GM23338 (cell line): ENCODE results near the gene AP2A2. TPM values are rescaled to one million over a fixed set of nuclear protein-coding genes. Genes with fewer than 3 reads are reported as not detected.

Experiments used
- ATAC-seq: fragments of 200-7000 bp; cut with Tn5 transposase; 3 replicates; pipeline ENCODE4 v1.9.1; 2020
- DNase-seq: peaks from one replicate; pipeline ENCODE4 v3.0.0-alpha.2; 2015; ENCODE audit warnings: low spot score
- H2AFZ ChIP-seq: fragments of 200-600 bp; sonication (generic); 2 replicates; pipeline ENCODE4 v1.8.0; 2016; ENCODE audit warnings: antibody characterized with exemption, mild to moderate bottlenecking, moderate library complexity
- H3F3A ChIP-seq: fragments of 200-600 bp; sonication (generic); replicated peaks from 2 replicates; pipeline ENCODE4 v1.8.0; 2017; ENCODE audit warnings: antibody characterized with exemption, mixed run types, low read depth
- H3K27ac ChIP-seq: fragments of 200-600 bp; sonication (generic); 2 replicates; pipeline ENCODE4 v1.6.1; 2016; ENCODE audit warnings: low read depth
- H3K27me3 ChIP-seq: fragments of 200-600 bp; sonication (generic); 2 replicates; pipeline ENCODE4 v1.8.0; 2016; ENCODE audit warnings: mild to moderate bottlenecking, mixed run types, moderate library complexity; ENCODE audit not compliant: insufficient read depth
- H3K36me3 ChIP-seq: fragments of 200-600 bp; sonication (generic); 2 replicates; pipeline ENCODE4 v1.8.0; 2016; ENCODE audit warnings: mild to moderate bottlenecking; ENCODE audit not compliant: insufficient read depth
- H3K4me1 ChIP-seq: fragments of 200-600 bp; sonication (generic); 2 replicates; pipeline ENCODE4 v1.8.0; 2016; ENCODE audit warnings: mild to moderate bottlenecking, moderate library complexity; ENCODE audit not compliant: insufficient read depth
- H3K4me2 ChIP-seq: fragments of 200-600 bp; sonication (generic); 2 replicates; pipeline ENCODE4 v1.7.1; 2017; ENCODE audit warnings: mixed run types
- H3K4me3 ChIP-seq: fragments of 200-600 bp; sonication (generic); 2 replicates; pipeline ENCODE4 v1.6.1; 2016; ENCODE audit warnings: mixed run types
- H3K79me2 ChIP-seq: fragments of 200-600 bp; sonication (generic); replicated peaks from 2 replicates; pipeline ENCODE4 v1.8.0; 2017; ENCODE audit warnings: mild to moderate bottlenecking; ENCODE audit not compliant: insufficient read depth
- H3K9me2 ChIP-seq: fragments of 200-600 bp; sonication (generic); 2 replicates; pipeline ENCODE4 v1.8.0; 2017; ENCODE audit not compliant: insufficient read depth
- H4K20me1 ChIP-seq: fragments of 200-600 bp; sonication (generic); replicated peaks from 2 replicates; pipeline ENCODE4 v1.8.0; 2017; ENCODE audit warnings: mild to moderate bottlenecking; ENCODE audit not compliant: insufficient read depth
- H3K27ac Mint-ChIP-seq: 2 replicates; pipeline ENCODE4 v1.8.0; 2020; ENCODE audit warnings: inconsistent platforms, mild to moderate bottlenecking, moderate library complexity, mixed read lengths
- H3K27me3 Mint-ChIP-seq: 3 replicates; pipeline ENCODE4 v1.8.0; 2022; ENCODE audit warnings: low read depth, mild to moderate bottlenecking, moderate library complexity, mixed read lengths, inconsistent platforms; ENCODE audit not compliant: insufficient read depth, poor library complexity
- H3K36me3 Mint-ChIP-seq: 3 replicates; pipeline ENCODE4 v1.8.0; 2021; ENCODE audit warnings: low read depth, mild to moderate bottlenecking, inconsistent platforms, moderate library complexity, mixed read lengths
- H3K4me1 Mint-ChIP-seq: 3 replicates; pipeline ENCODE4 v1.8.0; 2020; ENCODE audit warnings: mild to moderate bottlenecking, inconsistent platforms, mixed read lengths
- H3K4me3 Mint-ChIP-seq: 3 replicates; pipeline ENCODE4 v1.8.0; 2021; ENCODE audit warnings: moderate library complexity, mild to moderate bottlenecking, inconsistent platforms, mixed read lengths
- H3K9me3 Mint-ChIP-seq: 3 replicates; pipeline ENCODE4 v1.8.0; 2020; ENCODE audit warnings: moderate library complexity, mild to moderate bottlenecking, inconsistent platforms, mixed read lengths
- CREB1 ChIP-seq: fragments of 250-450 bp; sonication (Bioruptor Pico); IDR thresholded peaks from 2 replicates; pipeline ENCODE4 v1.5.0; 2020; ENCODE audit warnings: low read depth, mild to moderate bottlenecking, moderate library complexity
- CTCF ChIP-seq, 2 experiments: fragments of 200-600 bp in 1 of 2; sonication (generic) in 1 of 2; conservative IDR thresholded peaks; 2 replicates each; pipeline versions ENCODE4 v1.5.1 to v1.6.1; 2016 to 2017; ENCODE audit warnings: antibody characterized with exemption in 2 of 2, low read depth in 2 of 2, mild to moderate bottlenecking in 2 of 2, moderate library complexity in 1 of 2
- ETS1 ChIP-seq: IDR thresholded peaks from 2 replicates; pipeline ENCODE4 v1.6.1; 2016; ENCODE audit warnings: antibody characterized with exemption
- EZH2phosphoT487 ChIP-seq: fragments of 200-600 bp; sonication (generic); IDR thresholded peaks from one replicate; pipeline ENCODE4 v1.8.1; 2018; ENCODE audit warnings: antibody characterized with exemption; ENCODE audit not compliant: unreplicated experiment
- REST ChIP-seq: IDR thresholded peaks from one replicate; pipeline ENCODE4 v1.6.1; 2018; ENCODE audit warnings: antibody characterized with exemption; ENCODE audit not compliant: unreplicated experiment
- polyA plus RNA-seq: library from polyadenylated mRNA; unstranded; fragments of >200 nt; fragmentation: Nextera tagmentation; extraction: Ambion mirVana; gene quantifications from 2 replicates; pipeline ENCODE4 v1.2.1, GENCODE V29; 2016
- total RNA-seq: library from RNA; depleted of rRNA; stranded (reverse); fragments of >200 nt; shearing (Covaris generic); gene quantifications from 2 replicates; pipeline ENCODE4 v1.2.3, GENCODE V29; 2014

The AP2A2 gene
- total and polyA plus RNA-seq, 2 experiments from 2014 or later, result 23.7 to 47.5 TPM

GRCh38 chr11:1024597-1025409, 99.1 kb downstream of the AP2A2 start:
- Mint-ChIP-seq H3K9me3 (no peaks in the 10 kb centered on the region), H3K4me1 (no peaks in the 10 kb centered on the region; the same call in 2 of the 3 replicates), H3K36me3 (no peaks in the 10 kb centered on the region; the same call in 2 of the 3 replicates), H3K27me3 (peaks cover 14% of the 10 kb centered on the region), H3K27ac (no peak overlapping the region), H3K4me3 (no peak overlapping the region)
- H3K9me2 ChIP-seq, result no peaks in the 10 kb centered on the region
- no peak overlapping the region for H3K4me2 ChIP-seq
- H3K4me1 ChIP-seq, result no peaks in the 10 kb centered on the region
- no peaks in the 10 kb centered on the region for H4K20me1 ChIP-seq
- no peak for DNase-seq
- ATAC-seq, result no peak
- H3K79me2 ChIP-seq, result no peaks in the 10 kb centered on the region
- no peaks in the 10 kb centered on the region for H3K36me3 ChIP-seq
- no peak overlapping the region for H2AFZ ChIP-seq
- no peaks in the 10 kb centered on the region for H3K27me3 ChIP-seq
- no peaks in the 10 kb centered on the region for H3F3A ChIP-seq
- no peak overlapping the region for H3K4me3 ChIP-seq
- TF ChIP-seq REST (peak; percentile 42), EZH2phosphoT487 (no peak), ETS1 (no peak)
- H3K27ac ChIP-seq, result no peak overlapping the region

- Mint-ChIP-seq H3K4me3 (no peak overlapping the region), H3K36me3 (no peaks in the 10 kb centered on the region; the same call in 2 of the 3 replicates), H3K27ac (no peak overlapping the region), H3K27me3 (peaks cover 14% of the 10 kb centered on the region), H3K4me1 (no peaks in the 10 kb centered on the region; the same call in 2 of the 3 replicates), H3K9me3 (no peaks in the 10 kb centered on the region)
- Histone ChIP-seq H3K9me2 (no peaks in the 10 kb centered on the region), H4K20me1 (no peaks in the 10 kb centered on the region), H3K27ac (no peak overlapping the region), H3K4me2 (no peak overlapping the region), H3K79me2 (no peaks in the 10 kb centered on the region), H3K4me1 (no peaks in the 10 kb centered on the region), H3K27me3 (no peaks in the 10 kb centered on the region), H3K4me3 (no peak overlapping the region), H3K36me3 (no peaks in the 10 kb centered on the region), H3F3A (no peaks in the 10 kb centered on the region), H2AFZ (no peak overlapping the region)
- 0 out of 4 replicates have a peak, but pooled peaks of 1 of the 2 experiments have one; percentile 15 for TF ChIP-seq CTCF (conservative IDR thresholded peaks at IDR 0.05; ENCODE audit: low read depth in 2 of 2)
- TF ChIP-seq CREB1, result no peak
- DNase-seq (no peak), ATAC-seq (no peak)
Measured at GRCh38 chr11:1025410-1026162, 99.9 kb downstream of the AP2A2 start.
